Coronary artery (tissue), 2 donors: ENCODE results near the gene GRB7.
"Not testable (repeated sequence)": the region's sequence is repeated elsewhere in the genome, so short reads cannot be mapped to it uniquely, and the experiment has no call there.

ENCODE experiments used
- DNase-seq: peaks from one replicate; pipeline ENCODE4 v3.0.0-alpha.2; 2017; ENCODE audit warnings: low spot score
- H3K27ac ChIP-seq, 2 donors: fragments of 200-600 bp; sonication (generic); one replicate each; pipeline ENCODE4 v1.5.1; 2016 to 2019
- H3K4me3 ChIP-seq: fragments of 200-600 bp; sonication (generic); 2 replicates; pipeline ENCODE4 v1.5.1; 2016; ENCODE audit warnings: mild to moderate bottlenecking, moderate library complexity
- CTCF ChIP-seq: fragments of 200-600 bp; sonication (generic); IDR thresholded peaks from one replicate; pipeline ENCODE4 v1.5.1; 2019; ENCODE audit warnings: antibody characterized with exemption

The GRB7 gene

GRCh38 chr17:39719563-39720355 lies 18.0 kb upstream of the GRB7 start:
- H3K27ac ChIP-seq: no peak overlapping the region
- H3K4me3 ChIP-seq: no peak overlapping the region
- TF ChIP-seq CTCF: no peak
- DNase-seq: no peak

- TF ChIP-seq CTCF: no peak
- H3K4me3 ChIP-seq: no peak overlapping the region
- DNase-seq: no peak
- H3K27ac ChIP-seq: no peak overlapping the region
Measured at GRCh38 chr17:39722104-39722503, 15.6 kb upstream of the GRB7 start.

GRCh38 chr17:39722965-39723848 lies 14.5 kb upstream of the GRB7 start:
- Histone ChIP-seq H3K4me3 (no peak overlapping the region), H3K27ac (no peak overlapping the region)
- no peak for DNase-seq
- no peak for TF ChIP-seq CTCF

GRCh38 chr17:39724731-39725130 lies 13.0 kb upstream of the GRB7 start:
- TF ChIP-seq CTCF: no peak
- Histone ChIP-seq H3K27ac (no peak overlapping the region), H3K4me3 (no peak overlapping the region)
- no peak for DNase-seq

- H3K4me3 ChIP-seq, DNase-seq, H3K27ac ChIP-seq: not testable (repeated sequence)
Measured at GRCh38 chr17:39725923-39726322, 11.8 kb upstream of the GRB7 start.

- Histone ChIP-seq H3K27ac (no peak overlapping the region), H3K4me3 (no peak overlapping the region)
- DNase-seq: no peak
- TF ChIP-seq CTCF: no peak
Measured at GRCh38 chr17:39726617-39727016, 11.1 kb upstream of the GRB7 start.

GRCh38 chr17:39727556-39727955 lies 10.2 kb upstream of the GRB7 start:
- no peak for TF ChIP-seq CTCF
- DNase-seq: no peak
- no peak overlapping the region for H3K4me3 ChIP-seq
- no peak overlapping the region for H3K27ac ChIP-seq
